ENCODE data around the gene PAPSS1.

PAPSS1 gene

GRCh38 chr4:107578321-107578720, 141.7 kb downstream of the PAPSS1 start:
- no peak for TF ChIP-seq CTCF (IDR thresholded peaks at IDR 0.05)

GRCh38 chr4:107577743-107578142, 142.3 kb downstream of the PAPSS1 start:
- no peak for TF ChIP-seq CTCF (IDR thresholded peaks at IDR 0.05)

- no peak for TF ChIP-seq CTCF (IDR thresholded peaks at IDR 0.05)
Observed at GRCh38 chr4:107575243-107575642, 144.8 kb downstream of the PAPSS1 start.

GRCh38 chr4:107572281-107572680, 147.8 kb downstream of the PAPSS1 start:
- TF ChIP-seq CTCF (IDR thresholded peaks at IDR 0.05): no peak

GRCh38 chr4:107570952-107571351, 149.1 kb downstream of the PAPSS1 start:
- TF ChIP-seq CTCF (IDR thresholded peaks at IDR 0.05): no peak

- TF ChIP-seq CTCF (IDR thresholded peaks at IDR 0.05): no peak
Observed at GRCh38 chr4:107564326-107564725, 155.7 kb downstream of the PAPSS1 start.

Data from LNCAP (cell line).